Tibial nerve (tissue), 3 donors: Measurements from ENCODE around the gene CARD18.

Experiments used
- CTCF ChIP-seq, 5 experiments: fragments of 200-600 bp in 3 of 5; fragments of 450-650 bp in 2 of 5; sonication (generic) in 3 of 5; IDR thresholded peaks; one replicate each; pipeline ENCODE4 v1.5.1; 2016 to 2019; ENCODE audit warnings: antibody characterized with exemption in 5 of 5, mild to moderate bottlenecking in 3 of 5, moderate library complexity in 2 of 5
- POLR2A ChIP-seq, 2 donors: fragments of 450-650 bp; IDR thresholded peaks; one replicate each; pipeline ENCODE4 v1.6.1; 2017; ENCODE audit warnings: antibody characterized with exemption in 2 of 2, mild to moderate bottlenecking in 2 of 2, moderate library complexity in 2 of 2

- no peak for TF ChIP-seq CTCF (IDR thresholded peaks at IDR 0.05)
- TF ChIP-seq POLR2A (IDR thresholded peaks at IDR 0.05) = no peak
Observed at GRCh38 chr11:105100206-105100605, 39.4 kb downstream of the CARD18 start.
